OCI-LY1 (cell line): ENCODE measurements around the gene CDH13.

ENCODE experiments used
- H2AFZ ChIP-seq: fragments of 200-600 bp; sonication (generic), shearing (Covaris generic); 2 replicates; pipeline ENCODE4 v1.6.0; 2014; ENCODE audit warnings: antibody characterized with exemption, mild to moderate bottlenecking, low read length
- H3F3A ChIP-seq: fragments of 200-600 bp; sonication (generic), shearing (Covaris generic); 2 replicates; pipeline ENCODE4 v1.6.0; 2014; ENCODE audit warnings: mild to moderate bottlenecking, antibody characterized with exemption, low read length, moderate library complexity; ENCODE audit not compliant: insufficient read depth
- H3K27ac ChIP-seq: fragments of 200-600 bp; sonication (generic); 2 replicates; pipeline ENCODE4 v1.5.1; 2014; ENCODE audit warnings: low read length, mixed run types, mild to moderate bottlenecking, low read depth; ENCODE audit not compliant: poor library complexity, severe bottlenecking
- H3K27me3 ChIP-seq: fragments of 200-600 bp; sonication (generic); 2 replicates; pipeline ENCODE4 v1.6.0; 2014; ENCODE audit warnings: antibody characterized with exemption, mild to moderate bottlenecking, low read length, moderate library complexity; ENCODE audit not compliant: insufficient read depth
- H3K36me3 ChIP-seq: fragments of 200-600 bp; sonication (generic); 2 replicates; pipeline ENCODE4 v1.6.1; 2014; ENCODE audit warnings: mild to moderate bottlenecking, antibody characterized with exemption, low read length, moderate library complexity, mixed read lengths; ENCODE audit not compliant: insufficient read depth
- H3K4me1 ChIP-seq: fragments of 200-600 bp; sonication (generic); 2 replicates; pipeline ENCODE4 v1.5.1; 2014; ENCODE audit warnings: mild to moderate bottlenecking, low read length, moderate library complexity; ENCODE audit not compliant: insufficient read depth, severe bottlenecking
- H3K4me2 ChIP-seq: fragments of 200-600 bp; sonication (generic), shearing (Covaris generic); 2 replicates; pipeline ENCODE4 v1.6.1; 2014; ENCODE audit warnings: low read length
- H3K4me3 ChIP-seq: fragments of 200-600 bp; sonication (generic); 2 replicates; pipeline ENCODE4 v1.5.1; 2014; ENCODE audit warnings: low read length, low read depth, mild to moderate bottlenecking, mixed read lengths; ENCODE audit not compliant: poor library complexity, severe bottlenecking
- H3K79me2 ChIP-seq: fragments of 200-600 bp; shearing (Covaris generic); 2 replicates; pipeline ENCODE4 v1.6.1; 2016; ENCODE audit warnings: mixed run types, low read length, mixed read lengths; ENCODE audit not compliant: insufficient read depth
- H3K9ac ChIP-seq: fragments of 200-600 bp; sonication (generic), shearing (Covaris generic); 2 replicates; pipeline ENCODE4 v1.6.1; 2014; ENCODE audit warnings: mild to moderate bottlenecking, low read length, mixed read lengths
- H3K9me2 ChIP-seq: fragments of 200-600 bp; sonication (generic), shearing (Covaris generic); 2 replicates; pipeline ENCODE4 v1.6.1; 2014; ENCODE audit warnings: low read depth, mild to moderate bottlenecking, low read length, mixed read lengths
- H3K9me3 ChIP-seq: fragments of 200-600 bp; shearing (Covaris generic); 2 replicates; pipeline ENCODE4 v1.6.1; 2014; ENCODE audit warnings: low read length, mixed read lengths
- H4K20me1 ChIP-seq: fragments of 200-600 bp; sonication (generic), shearing (Covaris generic); 2 replicates; pipeline ENCODE4 v1.6.0; 2016; ENCODE audit warnings: mild to moderate bottlenecking, low read length; ENCODE audit not compliant: insufficient read depth
- EZH2 ChIP-seq: fragments of 200-600 bp; sonication (generic), shearing (Covaris generic); IDR thresholded peaks from 2 replicates; pipeline ENCODE4 v1.8.0; 2017; ENCODE audit warnings: borderline replicate concordance, mixed run types, mild to moderate bottlenecking, antibody characterized with exemption, low read length, moderate library complexity, mixed read lengths
- TF ChIP-seq, protein P1 (sequence below): fragments of 200-600 bp; sonication (generic), shearing (Covaris generic); IDR thresholded peaks from 2 replicates; pipeline ENCODE4 v1.5.1; 2017; ENCODE audit warnings: mild to moderate bottlenecking, antibody characterized with exemption, low read length, moderate library complexity, mixed read lengths

Gene CDH13

DNA sequence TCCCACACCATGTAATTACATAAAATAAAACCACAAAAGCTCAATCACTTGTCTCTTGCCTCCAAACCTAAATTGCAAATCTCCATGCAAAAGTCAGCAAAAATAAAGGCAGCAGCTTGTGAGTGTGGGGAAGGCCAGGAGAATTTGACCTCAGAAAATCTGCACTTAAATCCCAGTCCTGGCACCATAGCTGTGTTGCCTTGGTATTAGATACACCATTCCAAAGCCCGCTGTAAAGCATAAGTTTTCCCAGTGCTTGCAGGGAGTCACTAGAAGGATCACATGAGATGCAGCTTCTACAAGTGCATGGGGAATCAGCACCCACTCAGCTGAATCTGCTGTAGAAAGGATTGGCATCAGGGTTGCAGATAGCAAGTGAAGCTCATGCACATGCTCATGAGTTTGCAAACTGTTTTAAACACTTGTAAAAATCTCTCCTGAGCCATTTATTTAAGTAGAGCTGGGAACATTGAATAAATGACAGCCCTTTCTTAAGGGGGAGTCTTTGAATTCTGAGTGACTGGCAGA, 686.0 kb downstream of the CDH13 start:
- no peaks in the 10 kb centered on the region for H3K79me2 ChIP-seq
- no peaks in the 10 kb centered on the region for H3F3A ChIP-seq
- H2AFZ ChIP-seq, result no peak overlapping the region
- no peak overlapping the region for H3K4me3 ChIP-seq
- H3K4me1 ChIP-seq, result no peaks in the 10 kb centered on the region
- no peaks in the 10 kb centered on the region for H3K36me3 ChIP-seq
- no peak overlapping the region for H3K27ac ChIP-seq
- H3K9me3 ChIP-seq, result no peaks in the 10 kb centered on the region
- no peak overlapping the region for H3K4me2 ChIP-seq
- H3K9me2 ChIP-seq, result no peaks in the 10 kb centered on the region
- H3K27me3 ChIP-seq, result no peaks in the 10 kb centered on the region
- H3K9ac ChIP-seq, result no peak overlapping the region
- no peaks in the 10 kb centered on the region for H4K20me1 ChIP-seq
- TF ChIP-seq, protein P1, sequence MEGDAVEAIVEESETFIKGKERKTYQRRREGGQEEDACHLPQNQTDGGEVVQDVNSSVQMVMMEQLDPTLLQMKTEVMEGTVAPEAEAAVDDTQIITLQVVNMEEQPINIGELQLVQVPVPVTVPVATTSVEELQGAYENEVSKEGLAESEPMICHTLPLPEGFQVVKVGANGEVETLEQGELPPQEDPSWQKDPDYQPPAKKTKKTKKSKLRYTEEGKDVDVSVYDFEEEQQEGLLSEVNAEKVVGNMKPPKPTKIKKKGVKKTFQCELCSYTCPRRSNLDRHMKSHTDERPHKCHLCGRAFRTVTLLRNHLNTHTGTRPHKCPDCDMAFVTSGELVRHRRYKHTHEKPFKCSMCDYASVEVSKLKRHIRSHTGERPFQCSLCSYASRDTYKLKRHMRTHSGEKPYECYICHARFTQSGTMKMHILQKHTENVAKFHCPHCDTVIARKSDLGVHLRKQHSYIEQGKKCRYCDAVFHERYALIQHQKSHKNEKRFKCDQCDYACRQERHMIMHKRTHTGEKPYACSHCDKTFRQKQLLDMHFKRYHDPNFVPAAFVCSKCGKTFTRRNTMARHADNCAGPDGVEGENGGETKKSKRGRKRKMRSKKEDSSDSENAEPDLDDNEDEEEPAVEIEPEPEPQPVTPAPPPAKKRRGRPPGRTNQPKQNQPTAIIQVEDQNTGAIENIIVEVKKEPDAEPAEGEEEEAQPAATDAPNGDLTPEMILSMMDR, result no peak
- TF ChIP-seq EZH2, result no peak

DNA sequence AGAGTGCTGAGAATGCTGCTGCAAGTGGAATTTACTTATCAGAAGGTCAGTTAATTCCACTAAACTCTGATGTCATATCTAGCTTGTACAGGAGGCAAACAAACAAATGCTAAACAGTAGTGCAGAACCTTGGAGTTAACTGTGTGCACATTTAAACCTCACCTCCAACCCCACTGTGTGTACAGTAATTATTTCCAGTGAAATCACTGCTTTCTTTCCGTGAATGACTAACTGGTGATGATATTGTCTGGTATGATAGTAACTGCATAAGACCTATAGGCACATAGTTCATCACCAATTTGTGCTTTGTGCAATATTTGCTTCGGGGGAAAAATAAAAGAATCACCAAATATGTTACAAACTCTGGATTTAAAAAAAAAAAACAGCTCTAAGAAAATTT, 688.5 kb downstream of the CDH13 start:
- no peaks in the 10 kb centered on the region for H3K4me1 ChIP-seq
- no peaks in the 10 kb centered on the region for H3K9me2 ChIP-seq
- H3K36me3 ChIP-seq, result no peaks in the 10 kb centered on the region
- H3K79me2 ChIP-seq, result no peaks in the 10 kb centered on the region
- no peaks in the 10 kb centered on the region for H4K20me1 ChIP-seq
- no peaks in the 10 kb centered on the region for H3K27me3 ChIP-seq
- no peak overlapping the region for H3K4me3 ChIP-seq
- no peaks in the 10 kb centered on the region for H3F3A ChIP-seq
- no peak overlapping the region for H2AFZ ChIP-seq
- H3K27ac ChIP-seq, result no peak overlapping the region
- H3K9ac ChIP-seq, result no peak overlapping the region
- no peak overlapping the region for H3K4me2 ChIP-seq
- TF ChIP-seq EZH2, result no peak
- TF ChIP-seq, protein P1, result no peak
- no peaks in the 10 kb centered on the region for H3K9me3 ChIP-seq

DNA sequence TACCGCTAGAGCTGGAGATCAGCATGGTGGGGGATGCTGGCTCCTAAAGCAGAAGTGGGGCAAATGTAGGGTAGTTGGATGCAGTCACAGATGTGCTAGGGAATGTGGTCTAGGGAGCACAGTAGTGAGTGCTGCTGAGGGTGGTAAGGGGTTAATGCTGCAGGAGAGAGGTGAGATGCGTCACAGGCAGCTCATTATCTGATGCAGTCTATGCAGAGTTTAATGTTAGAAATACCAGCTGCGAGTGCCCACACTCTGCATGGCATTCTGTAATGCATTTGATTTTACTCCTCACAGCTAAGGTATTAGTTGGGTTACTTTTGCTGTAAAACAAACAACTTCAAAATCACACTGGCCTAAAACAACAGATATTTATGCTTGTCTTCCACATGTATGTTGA, 689.7 kb downstream of the CDH13 start:
- no peak overlapping the region for H3K4me2 ChIP-seq
- no peaks in the 10 kb centered on the region for H3K36me3 ChIP-seq
- no peak overlapping the region for H3K9ac ChIP-seq
- H3K4me3 ChIP-seq, result no peak overlapping the region
- no peaks in the 10 kb centered on the region for H4K20me1 ChIP-seq
- H3F3A ChIP-seq, result no peaks in the 10 kb centered on the region
- no peak overlapping the region for H3K27ac ChIP-seq
- TF ChIP-seq, protein P1, result no peak
- TF ChIP-seq EZH2, result no peak
- no peaks in the 10 kb centered on the region for H3K9me2 ChIP-seq
- H3K27me3 ChIP-seq, result no peaks in the 10 kb centered on the region
- no peak overlapping the region for H2AFZ ChIP-seq
- H3K4me1 ChIP-seq, result no peaks in the 10 kb centered on the region
- no peaks in the 10 kb centered on the region for H3K79me2 ChIP-seq
- H3K9me3 ChIP-seq, result no peaks in the 10 kb centered on the region
